Fibroblast of the aortic adventitia (primary cell): ENCODE measurements around the gene TCERG1L. TPM values are rescaled to one million over a fixed set of nuclear protein-coding genes. Genes with fewer than 3 reads are reported as not detected.

Experiments
- DNase-seq: peaks from one replicate; pipeline ENCODE4 v3.0.0-alpha.2; 2010; ENCODE audit warnings: low read depth
- H3K4me3 ChIP-seq: 2 replicates; pipeline ENCODE4 v1.5.1; 2011; ENCODE audit warnings: low read depth, mild to moderate bottlenecking, control low read depth, low read length, moderate library complexity
- CTCF ChIP-seq: IDR thresholded peaks from 2 replicates; pipeline ENCODE4 v1.5.1; 2011; ENCODE audit warnings: mild to moderate bottlenecking, low read length, control low read depth, inconsistent platforms; ENCODE audit not compliant: insufficient read depth
- total RNA-seq: library from RNA; depleted of rRNA; stranded (reverse); fragments of >200 nt; gene quantifications from 2 replicates; pipeline ENCODE4 v1.2.3, GENCODE V29; 2012; ENCODE audit warnings: low replicate concordance

Gene TCERG1L
- total RNA-seq, 1 donor, result not detected

GRCh38 chr10:131068311-131068710 lies 243.2 kb downstream of the TCERG1L start:
- no peak for TF ChIP-seq CTCF
- no peak overlapping the region for H3K4me3 ChIP-seq
- DNase-seq, result no peak

GRCh38 chr10:131067690-131068089 lies 243.8 kb downstream of the TCERG1L start:
- H3K4me3 ChIP-seq, result no peak overlapping the region
- DNase-seq, result no peak
- TF ChIP-seq CTCF, result no peak

- no peak for TF ChIP-seq CTCF
- H3K4me3 ChIP-seq, result no peak overlapping the region
- DNase-seq, result no peak
Observed at GRCh38 chr10:131065673-131066305, 245.7 kb downstream of the TCERG1L start.

GRCh38 chr10:131063311-131063710 lies 248.2 kb downstream of the TCERG1L start:
- no peak for TF ChIP-seq CTCF
- no peak overlapping the region for H3K4me3 ChIP-seq
- DNase-seq, result no peak

GRCh38 chr10:131062621-131063260 lies 248.8 kb downstream of the TCERG1L start:
- no peak overlapping the region for H3K4me3 ChIP-seq
- no peak for TF ChIP-seq CTCF
- DNase-seq, result no peak

GRCh38 chr10:131061216-131061615 lies 250.3 kb downstream of the TCERG1L start:
- no peak overlapping the region for H3K4me3 ChIP-seq
- DNase-seq, result no peak
- TF ChIP-seq CTCF, result no peak
